ENCODE measurements around the gene TRIM5.
"Not testable (repeated sequence)": the region's sequence is repeated elsewhere in the genome, so short reads cannot be mapped to it uniquely, and the experiment has no call there.

TRIM5 gene

GRCh38 chr11:5684646-5685362 lies at the start of gene TRIM5:
Gene TRIM5 (minus strand): TSS chr11:5685074. CDS start chr11:5680177, 4,897 bp downstream.
- Histone ChIP-seq H3K36me3 (ENCODE audit: insufficient read depth, low read length) (no peaks in the 10 kb centered on the region), H3K9me3 (ENCODE audit: control insufficient read depth, insufficient read depth, low read length) (no peaks in the 10 kb centered on the region; the same call in 1 of the 2 replicates), H3K9ac (ENCODE audit: low read depth, low read length) (peak within 1 kb of the TSS; percentile 80), H3K4me1 (ENCODE audit: insufficient read depth, low read length) (peaks cover 5% of the 10 kb centered on the region)

GRCh38 chr11:5727691-5728090 lies 42.8 kb upstream of the TRIM5 start:
- Histone ChIP-seq H3K9me3 (ENCODE audit: control insufficient read depth, insufficient read depth, low read length) (no peaks in the 10 kb centered on the region), H3K36me3 (ENCODE audit: insufficient read depth, low read length) (no peaks in the 10 kb centered on the region), H3K9ac (ENCODE audit: low read depth, low read length) (no peak overlapping the region), H3K4me1 (ENCODE audit: insufficient read depth, low read length) (no peaks in the 10 kb centered on the region)

GRCh38 chr11:5726351-5726750 lies 41.5 kb upstream of the TRIM5 start:
- Histone ChIP-seq H3K9ac (ENCODE audit: low read depth, low read length) (no peak overlapping the region), H3K4me1 (ENCODE audit: insufficient read depth, low read length) (no peaks in the 10 kb centered on the region), H3K9me3 (ENCODE audit: control insufficient read depth, insufficient read depth, low read length) (no peaks in the 10 kb centered on the region), H3K36me3 (ENCODE audit: insufficient read depth, low read length) (no peaks in the 10 kb centered on the region)

GRCh38 chr11:5722622-5723021 lies 37.7 kb upstream of the TRIM5 start:
- no peaks in the 10 kb centered on the region for H3K9me3 ChIP-seq (ENCODE audit: control insufficient read depth, insufficient read depth, low read length)

GRCh38 chr11:5719703-5720495 lies 35.0 kb upstream of the TRIM5 start:
- no peaks in the 10 kb centered on the region for H3K9me3 ChIP-seq (ENCODE audit: control insufficient read depth, insufficient read depth, low read length)
- no peaks in the 10 kb centered on the region for H3K4me1 ChIP-seq (ENCODE audit: insufficient read depth, low read length)
- H3K9ac ChIP-seq (ENCODE audit: low read depth, low read length): no peak overlapping the region
- no peaks in the 10 kb centered on the region for H3K36me3 ChIP-seq (ENCODE audit: insufficient read depth, low read length)

More at GRCh38 chr11:5722622-5723021, 37.7 kb upstream of the TRIM5 start:
- Histone ChIP-seq H3K4me1 (ENCODE audit: insufficient read depth, low read length) (no peaks in the 10 kb centered on the region), H3K9ac (ENCODE audit: low read depth, low read length) (no peak overlapping the region), H3K36me3 (ENCODE audit: insufficient read depth, low read length) (no peaks in the 10 kb centered on the region)

GRCh38 chr11:5716518-5716917 lies 31.6 kb upstream of the TRIM5 start:
- H3K9ac ChIP-seq (ENCODE audit: low read depth, low read length); H3K4me1 ChIP-seq (ENCODE audit: insufficient read depth, low read length); H3K36me3 ChIP-seq (ENCODE audit: insufficient read depth, low read length); H3K9me3 ChIP-seq (ENCODE audit: control insufficient read depth, insufficient read depth, low read length): not testable (repeated sequence)

- Histone ChIP-seq H3K36me3 (ENCODE audit: insufficient read depth, low read length) (peaks cover 6% of the 10 kb centered on the region), H3K4me1 (ENCODE audit: insufficient read depth, low read length) (no peaks in the 10 kb centered on the region), H3K9ac (ENCODE audit: low read depth, low read length) (no peak overlapping the region), H3K9me3 (ENCODE audit: control insufficient read depth, insufficient read depth, low read length) (no peaks in the 10 kb centered on the region)
Measured at GRCh38 chr11:5713695-5714094, 28.8 kb upstream of the TRIM5 start.

- H3K4me1 ChIP-seq (ENCODE audit: insufficient read depth, low read length): no peaks in the 10 kb centered on the region
- no peak overlapping the region for H3K9ac ChIP-seq (ENCODE audit: low read depth, low read length)
- H3K9me3 ChIP-seq (ENCODE audit: control insufficient read depth, insufficient read depth, low read length): no peaks in the 10 kb centered on the region
- H3K36me3 ChIP-seq (ENCODE audit: insufficient read depth, low read length): peaks cover 6% of the 10 kb centered on the region
Measured at GRCh38 chr11:5712507-5712906, 27.6 kb upstream of the TRIM5 start.

GRCh38 chr11:5705688-5706087 lies 20.8 kb upstream of the TRIM5 start:
- Histone ChIP-seq H3K36me3 (ENCODE audit: insufficient read depth, low read length) (peaks cover 7% of the 10 kb centered on the region), H3K4me1 (ENCODE audit: insufficient read depth, low read length) (no peaks in the 10 kb centered on the region), H3K9me3 (ENCODE audit: control insufficient read depth, insufficient read depth, low read length) (no peaks in the 10 kb centered on the region), H3K9ac (ENCODE audit: low read depth, low read length) (no peak overlapping the region)

- H3K4me1 ChIP-seq (ENCODE audit: insufficient read depth, low read length): no peaks in the 10 kb centered on the region
- no peak overlapping the region for H3K9ac ChIP-seq (ENCODE audit: low read depth, low read length)
- H3K36me3 ChIP-seq (ENCODE audit: insufficient read depth, low read length): peaks cover 6% of the 10 kb centered on the region
- H3K9me3 ChIP-seq (ENCODE audit: control insufficient read depth, insufficient read depth, low read length): no peaks in the 10 kb centered on the region
Measured at GRCh38 chr11:5703741-5704536, 19.1 kb upstream of the TRIM5 start.

GRCh38 chr11:5701055-5701577 lies 16.2 kb upstream of the TRIM5 start:
- Histone ChIP-seq H3K9me3 (ENCODE audit: control insufficient read depth, insufficient read depth, low read length) (no peaks in the 10 kb centered on the region), H3K9ac (ENCODE audit: low read depth, low read length) (no peak overlapping the region), H3K4me1 (ENCODE audit: insufficient read depth, low read length) (no peaks in the 10 kb centered on the region), H3K36me3 (ENCODE audit: insufficient read depth, low read length) (peaks cover 7% of the 10 kb centered on the region; the same call in 1 of the 2 replicates)

- Histone ChIP-seq H3K4me1 (ENCODE audit: insufficient read depth, low read length) (no peaks in the 10 kb centered on the region), H3K9me3 (ENCODE audit: control insufficient read depth, insufficient read depth, low read length) (no peaks in the 10 kb centered on the region), H3K36me3 (ENCODE audit: insufficient read depth, low read length) (peaks cover 7% of the 10 kb centered on the region; the same call in 1 of the 2 replicates), H3K9ac (ENCODE audit: low read depth, low read length) (no peak overlapping the region)
Measured at GRCh38 chr11:5700421-5701054, 15.7 kb upstream of the TRIM5 start.

GRCh38 chr11:5698281-5698680 lies 13.4 kb upstream of the TRIM5 start:
- peaks cover 3% of the 10 kb centered on the region; the same call in 1 of the 2 replicates for H3K36me3 ChIP-seq (ENCODE audit: insufficient read depth, low read length)
- H3K9me3 ChIP-seq (ENCODE audit: control insufficient read depth, insufficient read depth, low read length): no peaks in the 10 kb centered on the region
- no peaks in the 10 kb centered on the region for H3K4me1 ChIP-seq (ENCODE audit: insufficient read depth, low read length)
- no peak overlapping the region for H3K9ac ChIP-seq (ENCODE audit: low read depth, low read length)

GRCh38 chr11:5696210-5696609 lies 11.3 kb upstream of the TRIM5 start:
- Histone ChIP-seq H3K9me3 (ENCODE audit: control insufficient read depth, insufficient read depth, low read length) (no peaks in the 10 kb centered on the region), H3K9ac (ENCODE audit: low read depth, low read length) (no peak overlapping the region), H3K4me1 (ENCODE audit: insufficient read depth, low read length) (peaks cover 2% of the 10 kb centered on the region; the same call in 1 of the 2 replicates), H3K36me3 (ENCODE audit: insufficient read depth, low read length) (peaks cover 3% of the 10 kb centered on the region; the same call in 1 of the 2 replicates)
